ENCODE results near the gene NKX2-4.

- TF ChIP-seq CTCF (IDR thresholded peaks at IDR 0.05), result no peak
- TF ChIP-seq ZFX (IDR thresholded peaks at IDR 0.05; ENCODE audit: borderline replicate concordance), result no peak
Observed at GRCh38 chr20:21437248-21437647, 39.9 kb upstream of the NKX2-4 start.

Measured in 22Rv1 (cell line).